ENCODE results near the gene TICAM2.
A peak's percentile ranks its signal among the peaks of the same experiment; 100 is the strongest.

TICAM2 gene

DNA sequence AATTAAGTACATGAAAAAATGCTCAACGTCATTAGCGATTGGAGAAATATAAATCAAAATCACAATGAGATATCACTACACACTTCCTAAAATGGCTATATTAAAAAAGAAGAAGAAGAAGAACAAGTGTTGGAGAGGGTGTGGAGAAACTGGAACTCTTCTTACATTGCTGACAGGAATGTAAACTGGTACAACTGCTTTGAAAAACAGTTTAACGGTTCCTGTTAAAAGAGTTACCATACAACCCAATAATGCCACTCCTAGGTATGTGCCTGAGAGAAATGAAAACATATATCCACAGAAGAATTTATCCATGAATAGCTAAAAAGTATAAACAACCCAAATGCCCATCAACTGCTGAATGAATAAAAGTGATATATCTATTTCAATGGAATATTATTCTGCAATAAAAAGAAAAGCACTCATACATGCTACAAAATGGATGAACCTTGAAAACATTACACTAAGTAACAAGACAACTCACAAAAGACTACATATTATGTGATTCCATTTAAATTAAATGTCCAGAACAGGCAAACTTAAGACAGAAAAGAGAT is 66.7 kb downstream of the TICAM2 start:
- no peak for DNase-seq (ENCODE audit: insufficient read length, low spot score)
- no peak for TF ChIP-seq TAF1 (IDR thresholded peaks at IDR 0.05; ENCODE audit: low read depth, low read length)
- no peak for TF ChIP-seq SPI1 (IDR thresholded peaks at IDR 0.05; ENCODE audit: low read depth, low read length)
- TF ChIP-seq PAX5 (IDR thresholded peaks at IDR 0.05; ENCODE audit: insufficient read depth, low read length, severe bottlenecking), result no peak
- no peak for TF ChIP-seq POLR2AphosphoS5 (IDR thresholded peaks at IDR 0.05; ENCODE audit: low read depth, low read length)
- no peak for TF ChIP-seq POU2F2 (IDR thresholded peaks at IDR 0.05; ENCODE audit: low read depth, low read length)
- no peak for TF ChIP-seq POLR2A (IDR thresholded peaks at IDR 0.05; ENCODE audit: low read depth, low read length)
- FAIRE-seq, result no peak

DNA sequence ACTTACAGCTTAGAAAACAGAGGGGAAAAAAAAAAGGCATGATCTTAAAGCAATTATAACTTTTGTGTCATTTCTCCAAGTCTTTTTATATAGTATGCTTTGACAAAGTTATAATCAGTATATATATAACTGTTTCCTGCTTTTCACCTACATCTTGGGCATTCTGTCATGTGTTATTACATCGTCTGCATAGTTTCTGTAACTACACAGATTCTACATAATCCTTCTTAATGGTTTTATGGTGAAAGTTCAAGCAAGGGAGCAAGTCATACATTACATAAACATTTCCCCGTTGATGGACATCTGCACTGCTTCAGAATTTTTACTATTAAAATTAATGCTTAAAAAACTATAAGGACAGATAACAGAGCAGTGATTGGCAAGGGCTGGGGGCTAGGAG is 69.8 kb downstream of the TICAM2 start:
- no peak for FAIRE-seq
- no peak for DNase-seq (ENCODE audit: insufficient read length, low spot score)
- TF ChIP-seq POLR2A (IDR thresholded peaks at IDR 0.05; ENCODE audit: low read depth, low read length) (no peak), POLR2AphosphoS5 (IDR thresholded peaks at IDR 0.05; ENCODE audit: low read depth, low read length) (no peak), PAX5 (IDR thresholded peaks at IDR 0.05; ENCODE audit: insufficient read depth, low read length, severe bottlenecking) (no peak), SPI1 (IDR thresholded peaks at IDR 0.05; ENCODE audit: low read depth, low read length) (no peak), TAF1 (IDR thresholded peaks at IDR 0.05; ENCODE audit: low read depth, low read length) (no peak)

DNA sequence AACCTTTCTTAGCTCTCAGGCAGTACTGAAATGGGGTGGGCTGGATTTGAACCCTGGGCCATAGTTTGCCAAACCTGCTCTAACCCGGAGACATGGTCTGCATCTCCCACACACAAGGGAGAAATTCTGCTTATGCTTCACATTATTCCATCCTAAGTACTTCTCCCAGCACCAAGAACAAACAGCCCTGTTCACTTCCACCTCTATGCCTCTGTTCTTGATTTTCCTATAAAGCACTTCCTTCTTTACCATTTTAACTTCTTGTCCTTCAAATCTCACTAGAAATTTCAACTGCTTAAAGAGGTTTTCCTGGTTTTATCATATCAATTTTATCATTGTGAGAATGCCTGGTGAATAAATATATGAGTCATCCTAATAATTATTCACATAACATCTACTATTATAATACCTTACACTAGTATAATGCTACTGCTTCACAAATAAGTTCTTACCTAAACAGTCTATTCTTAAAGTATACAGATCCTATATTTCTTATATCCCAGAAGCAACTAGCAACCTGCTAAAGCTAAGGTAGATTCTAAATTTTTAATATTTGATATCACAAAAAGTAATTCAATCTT is 70.4 kb downstream of the TICAM2 start:
- FAIRE-seq (no peak), DNase-seq (ENCODE audit: insufficient read length, low spot score) (no peak)
- TF ChIP-seq PAX5 (IDR thresholded peaks at IDR 0.05; ENCODE audit: insufficient read depth, low read length, severe bottlenecking), result no peak
- 0 out of 2 replicates have a peak, but pooled peaks have one; percentile 14 for TF ChIP-seq SPI1 (IDR thresholded peaks at IDR 0.05; ENCODE audit: low read depth, low read length)

DNA sequence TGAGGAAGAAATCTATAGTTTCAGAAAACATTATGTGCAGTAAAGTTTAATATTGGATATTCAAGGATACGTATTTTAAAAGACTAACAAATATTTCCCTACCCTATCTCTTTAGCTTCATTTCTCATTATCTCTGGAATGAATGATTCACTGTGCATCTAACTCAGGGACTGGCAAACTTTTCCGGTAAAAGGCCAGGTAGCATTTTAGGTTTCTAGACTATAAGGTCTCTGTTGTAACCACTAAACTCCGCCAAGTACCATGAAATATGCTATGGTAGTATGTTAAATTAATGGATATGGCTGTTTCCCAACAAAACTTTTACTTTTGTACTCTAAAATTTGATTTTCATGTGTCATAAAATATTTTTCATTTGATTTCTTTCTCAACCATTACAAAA is 70.9 kb downstream of the TICAM2 start:
- DNase-seq (ENCODE audit: insufficient read length, low spot score) (no peak), FAIRE-seq (no peak)

DNA sequence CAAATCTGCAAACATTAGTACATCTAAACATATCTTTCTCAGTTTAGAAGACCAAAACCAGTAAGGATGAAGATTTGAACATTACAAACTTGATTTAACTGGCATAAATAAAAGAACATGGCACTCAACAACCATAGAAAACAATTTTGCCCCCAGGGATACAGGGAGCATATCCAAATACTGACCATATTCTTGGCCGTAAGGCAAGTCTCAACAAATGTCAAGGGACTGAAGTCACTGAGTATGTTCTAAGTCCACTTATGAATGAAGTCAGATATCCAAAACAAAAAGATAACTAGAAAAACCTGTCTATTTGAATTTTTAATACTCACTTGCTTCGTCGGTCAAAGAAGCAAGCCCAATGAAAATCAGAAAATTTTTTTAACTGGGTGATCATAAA is 71.9 kb downstream of the TICAM2 start:
- no peak for TF ChIP-seq TAF1 (IDR thresholded peaks at IDR 0.05; ENCODE audit: low read depth, low read length)
- no peak for TF ChIP-seq POU2F2 (IDR thresholded peaks at IDR 0.05; ENCODE audit: low read depth, low read length)
- no peak for TF ChIP-seq POLR2A (IDR thresholded peaks at IDR 0.05; ENCODE audit: low read depth, low read length)
- TF ChIP-seq SPI1 (IDR thresholded peaks at IDR 0.05; ENCODE audit: low read depth, low read length), result no peak
- TF ChIP-seq POLR2AphosphoS5 (IDR thresholded peaks at IDR 0.05; ENCODE audit: low read depth, low read length), result no peak
- TF ChIP-seq PAX5 (IDR thresholded peaks at IDR 0.05; ENCODE audit: insufficient read depth, low read length, severe bottlenecking), result no peak
- no peak for FAIRE-seq
- no peak for DNase-seq (ENCODE audit: insufficient read length, low spot score)

More for the DNA sequence above, 70.9 kb downstream of the TICAM2 start:
- TF ChIP-seq POLR2AphosphoS5 (IDR thresholded peaks at IDR 0.05; ENCODE audit: low read depth, low read length), result no peak
